GM19035 (cell line): ENCODE measurements around the gene OTOG.

ENCODE experiments used
- ATAC-seq: cut with Tn5 transposase; IDR thresholded peaks from one replicate; pipeline ENCODE4 v1.9.1; 2021; ENCODE audit not compliant: unreplicated experiment

Gene OTOG

GRCh38 chr11:17602105-17603001, 55.3 kb downstream of the OTOG start:
- no peak for ATAC-seq

- ATAC-seq = no peak
These were observed 56.2 kb downstream of the OTOG start for GRCh38 chr11:17603056-17603825.

DNA sequence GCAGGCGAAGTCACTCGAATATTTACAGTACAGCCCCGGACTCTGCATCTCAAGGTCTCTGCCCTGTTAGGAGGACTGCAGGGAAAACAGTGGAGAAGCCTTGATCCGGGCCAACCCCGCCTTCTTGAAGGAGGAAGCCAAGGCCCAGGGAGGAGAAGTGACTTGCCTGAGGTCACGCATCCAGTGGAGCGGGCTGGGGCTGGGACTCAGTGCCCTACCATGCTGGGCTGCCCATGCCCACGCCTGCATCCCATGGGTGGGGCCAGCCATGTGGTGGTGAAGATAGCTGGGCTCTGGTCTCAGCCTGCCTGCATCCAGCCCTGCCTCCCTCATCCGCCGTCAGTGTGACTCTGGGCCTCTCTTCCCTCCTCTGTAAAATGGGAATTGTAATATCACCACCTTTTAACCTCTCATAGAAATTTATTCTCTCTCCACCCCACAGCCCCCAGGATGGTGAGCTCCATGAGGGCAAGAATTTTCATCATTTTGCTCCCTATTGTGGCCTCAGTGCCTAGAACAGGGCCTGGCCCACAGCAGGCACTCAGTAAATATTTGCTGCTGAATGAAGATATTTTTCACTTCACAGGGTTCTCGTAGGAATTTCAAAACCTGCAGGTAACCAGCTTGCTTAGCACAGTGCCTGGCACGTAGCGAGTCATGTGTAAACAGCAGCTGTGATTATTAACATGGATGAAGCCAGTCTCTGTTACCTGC, 57.3 kb downstream of the OTOG start:
- ATAC-seq = no peak

- no peak for ATAC-seq
These were observed 57.8 kb downstream of the OTOG start for GRCh38 chr11:17604915-17605233.

DNA sequence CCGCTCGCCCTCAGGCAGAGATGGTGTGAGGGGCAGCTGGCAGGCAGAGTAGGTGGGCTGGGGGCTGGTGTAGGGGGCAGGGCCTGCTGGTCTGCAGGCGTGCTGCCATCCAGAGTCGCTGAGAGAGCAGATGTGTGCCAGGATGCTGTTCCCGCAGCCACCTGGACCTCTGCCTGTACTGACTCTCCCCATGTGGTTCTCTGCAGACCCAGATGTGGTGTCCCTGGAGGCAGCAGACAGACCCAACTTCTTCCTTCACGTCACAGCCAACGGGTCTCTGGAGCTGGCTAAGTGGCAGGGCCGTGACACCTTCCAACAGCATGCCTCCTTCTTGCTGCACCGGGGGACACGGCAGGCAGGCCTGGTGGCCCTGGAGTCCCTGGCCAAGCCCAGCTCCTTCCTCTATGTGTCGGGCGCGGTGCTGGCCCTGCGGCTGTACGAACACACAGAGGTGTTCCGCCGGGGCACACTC, 58.6 kb downstream of the OTOG start:
- no peak for ATAC-seq

GRCh38 chr11:17606233-17607082, 59.4 kb downstream of the OTOG start:
- ATAC-seq = no peak

DNA sequence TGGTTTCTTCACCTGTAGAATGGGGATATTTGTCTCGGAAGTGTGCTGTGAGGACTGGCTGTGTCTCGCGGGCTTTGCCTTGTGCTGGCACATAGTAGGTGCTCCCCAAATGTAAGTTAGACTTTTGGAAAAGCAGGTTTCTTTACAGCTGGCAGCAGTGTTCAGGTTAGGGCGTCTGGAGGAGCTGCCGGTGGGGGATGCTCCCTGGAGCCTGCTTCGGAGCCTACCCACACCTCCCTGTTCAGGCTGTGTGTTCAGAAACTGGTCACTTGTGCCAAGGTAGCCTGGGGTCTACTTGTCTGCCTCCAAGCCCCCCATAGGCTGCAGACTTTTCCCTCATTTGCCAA, 60.0 kb downstream of the OTOG start:
- no peak for ATAC-seq

GRCh38 chr11:17607591-17608570, 60.8 kb downstream of the OTOG start:
- ATAC-seq = no peak

GRCh38 chr11:17608821-17609220, 61.8 kb downstream of the OTOG start:
- no peak for ATAC-seq

- ATAC-seq = no peak
These were observed 62.4 kb downstream of the OTOG start for GRCh38 chr11:17609291-17610084.

- no peak for ATAC-seq
These were observed 63.2 kb downstream of the OTOG start for GRCh38 chr11:17610085-17610894.

DNA sequence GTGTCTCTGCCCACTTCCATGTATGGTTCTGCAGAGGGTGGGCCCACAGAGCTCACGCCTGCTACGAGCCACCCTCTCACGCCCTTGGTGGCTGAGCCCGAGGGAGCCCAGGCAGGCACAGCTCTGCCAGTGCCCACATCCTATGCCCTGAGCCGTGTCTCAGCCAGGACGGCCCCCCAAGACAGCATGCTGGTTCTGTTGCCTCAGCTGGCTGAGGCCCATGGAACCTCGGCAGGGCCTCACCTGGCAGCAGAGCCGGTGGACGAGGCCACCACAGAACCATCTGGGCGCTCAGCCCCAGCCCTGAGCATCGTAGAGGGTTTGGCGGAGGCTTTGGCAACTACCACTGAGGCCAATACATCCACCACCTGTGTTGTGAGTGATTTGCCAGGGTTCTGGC, 64.0 kb downstream of the OTOG start:
- no peak for ATAC-seq

DNA sequence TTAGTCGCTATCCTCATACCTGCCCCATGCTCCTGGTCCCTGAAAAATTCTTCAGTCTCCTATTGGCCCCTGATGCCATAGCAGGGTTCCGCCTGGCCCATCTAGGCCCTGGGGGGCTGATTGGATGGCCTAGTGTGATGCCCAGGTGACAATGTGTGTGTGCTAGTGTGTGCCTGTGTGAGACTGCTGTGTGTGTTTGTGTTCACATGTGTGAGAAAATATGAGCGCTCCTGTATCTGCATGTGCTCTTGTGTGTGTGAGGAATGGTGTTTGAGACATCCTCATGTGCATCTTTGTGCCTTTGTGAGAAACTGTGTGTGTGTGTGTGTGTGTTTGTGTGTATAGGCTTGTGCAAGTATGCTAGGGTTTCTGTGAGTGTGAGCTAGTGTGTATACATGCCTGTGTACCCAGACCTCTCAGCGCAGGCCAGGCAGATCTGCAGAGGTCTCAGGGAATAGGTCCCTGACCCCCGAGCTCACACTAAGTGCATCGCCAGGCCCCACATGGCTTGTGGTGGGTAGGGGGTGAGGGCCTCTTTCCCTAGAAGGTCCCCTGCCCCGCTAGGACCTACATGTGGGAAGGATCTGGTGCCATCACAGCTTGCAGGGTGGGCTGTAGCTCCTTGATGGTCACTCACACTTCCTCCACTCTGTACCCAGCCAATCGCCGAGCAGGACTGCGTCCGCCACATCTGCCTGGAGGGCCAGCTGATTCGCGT, 64.6 kb downstream of the OTOG start:
- ATAC-seq = no peak

- ATAC-seq = no peak
These were observed 65.4 kb downstream of the OTOG start for GRCh38 chr11:17612221-17613188.

DNA sequence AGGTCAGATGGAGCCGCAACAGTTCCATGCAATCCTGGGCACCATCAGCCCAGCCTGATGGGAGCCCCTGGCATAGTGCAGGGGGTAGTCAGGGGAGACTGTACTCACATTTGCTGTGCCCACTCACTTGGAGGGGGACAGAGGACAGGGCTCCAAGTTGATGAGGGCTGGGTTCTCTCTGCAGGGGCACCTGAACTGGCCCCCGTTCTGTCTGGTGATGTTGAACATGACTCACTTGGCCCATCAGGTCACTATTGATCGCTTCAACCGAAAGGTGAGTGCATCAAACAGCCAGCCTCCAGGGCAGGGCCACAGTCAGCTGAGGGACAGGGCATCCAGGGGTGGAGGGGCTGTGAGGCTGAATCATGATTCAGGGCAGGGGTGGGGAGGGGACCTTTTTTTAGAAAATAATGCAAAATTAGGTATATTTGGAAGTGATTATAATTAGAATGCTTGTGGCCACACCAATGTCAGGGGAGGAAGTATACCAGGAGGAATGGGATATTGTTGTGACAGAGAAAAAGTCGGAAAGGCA, 66.4 kb downstream of the OTOG start:
- no peak for ATAC-seq

DNA sequence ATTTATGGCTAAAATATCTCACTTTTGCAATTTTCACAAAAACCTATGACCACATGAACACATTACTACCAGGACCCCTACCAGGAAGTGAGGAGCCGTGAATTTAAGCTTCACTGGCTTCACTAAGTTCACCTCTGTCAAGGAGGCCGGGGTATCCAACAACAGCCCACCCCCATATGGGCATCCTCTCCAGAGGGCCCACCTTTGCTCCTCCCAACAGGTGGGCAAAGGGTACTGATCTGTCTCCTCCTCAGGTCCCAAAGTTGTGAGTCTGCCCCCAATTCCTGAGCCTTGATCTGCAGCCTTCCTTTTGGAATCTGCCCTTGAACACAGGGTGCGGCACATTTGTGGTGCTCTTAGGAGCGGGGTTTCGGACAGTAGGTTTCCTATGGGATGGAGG, 66.9 kb downstream of the OTOG start:
- ATAC-seq = no peak
